GM12892 (cell line): ENCODE results near the gene VPS51.

Experiments
- DNase-seq: peaks from one replicate; pipeline ENCODE4 v3.0.0; 2011; ENCODE audit not compliant: insufficient read length
- FAIRE-seq: peaks from 2 replicates; lab custom pipeline; 2011; peaks lifted over from hg19 to GRCh38; lab: Jason Lieb, UNC
- POLR2A ChIP-seq: IDR thresholded peaks from 2 replicates; pipeline ENCODE4 v1.6.1; 2011; ENCODE audit warnings: low read depth, low read length, control low read depth
- POLR2AphosphoS5 ChIP-seq: IDR thresholded peaks from 2 replicates; pipeline ENCODE4 v1.6.1; 2011; ENCODE audit warnings: low read depth, low read length, control low read depth
- TAF1 ChIP-seq: IDR thresholded peaks from 2 replicates; pipeline ENCODE4 v1.6.1; 2011; ENCODE audit warnings: low read depth, mild to moderate bottlenecking, control low read depth, low read length, borderline replicate concordance

Gene VPS51

GRCh38 chr11:65152122-65152521 lies 56.1 kb downstream of the VPS51 start:
- no peak for FAIRE-seq
- DNase-seq, result no peak
- TF ChIP-seq TAF1 (no peak), POLR2A (no peak), POLR2AphosphoS5 (no peak)

GRCh38 chr11:65156256-65156655 lies 60.2 kb downstream of the VPS51 start:
- no peak for TF ChIP-seq TAF1
- FAIRE-seq (no peak), DNase-seq (no peak)

- TF ChIP-seq POLR2A, result no peak
- TF ChIP-seq TAF1, result no peak
- TF ChIP-seq POLR2AphosphoS5, result no peak
- no peak for DNase-seq
- no peak for FAIRE-seq
Measured at GRCh38 chr11:65156926-65157325, 60.9 kb downstream of the VPS51 start.

GRCh38 chr11:65157336-65157735 lies 61.3 kb downstream of the VPS51 start:
- FAIRE-seq, result no peak
- DNase-seq, result no peak
- TF ChIP-seq POLR2A, result no peak
- no peak for TF ChIP-seq TAF1
- TF ChIP-seq POLR2AphosphoS5, result no peak

- DNase-seq (no peak), FAIRE-seq (peak; percentile 17)
- TF ChIP-seq POLR2A (no peak), POLR2AphosphoS5 (no peak), TAF1 (no peak)
Measured at GRCh38 chr11:65159012-65159411, 63.0 kb downstream of the VPS51 start.

- FAIRE-seq (no peak), DNase-seq (no peak)
- no peak for TF ChIP-seq POLR2A
- TF ChIP-seq TAF1, result no peak
- TF ChIP-seq POLR2AphosphoS5, result no peak
Measured at GRCh38 chr11:65160643-65161042, 64.6 kb downstream of the VPS51 start.
